Non-pigmented ciliary epithelial cell (primary cell): ENCODE data around the gene HIP1R.

Source experiments
- DNase-seq: peaks from one replicate; pipeline ENCODE4 v3.0.0-alpha.2; 2010; ENCODE audit warnings: low read depth

The HIP1R gene

GRCh38 chr12:122834104-122834920, 945 bp upstream of the HIP1R start:
- DNase-seq = no peak

- no peak for DNase-seq
Observed at GRCh38 chr12:122835750-122836026, 431 bp downstream of the HIP1R start.

- DNase-seq = no peak
Observed at GRCh38 chr12:122836027-122836921, 1.0 kb downstream of the HIP1R start.

GRCh38 chr12:122837306-122838265, 2.3 kb downstream of the HIP1R start:
- DNase-seq = no peak

- DNase-seq = no peak
Observed at GRCh38 chr12:122838841-122839240, 3.6 kb downstream of the HIP1R start.

GRCh38 chr12:122839907-122840554, 4.8 kb downstream of the HIP1R start:
- no peak for DNase-seq

GRCh38 chr12:122840580-122841513, 5.6 kb downstream of the HIP1R start:
- DNase-seq = no peak

- DNase-seq = no peak
Observed at GRCh38 chr12:122841544-122842321, 6.5 kb downstream of the HIP1R start.

GRCh38 chr12:122842505-122843405, 7.5 kb downstream of the HIP1R start:
- no peak for DNase-seq

GRCh38 chr12:122843455-122843854, 8.2 kb downstream of the HIP1R start:
- no peak for DNase-seq

- no peak for DNase-seq
Observed at GRCh38 chr12:122844366-122844971, 9.2 kb downstream of the HIP1R start.

GRCh38 chr12:122845041-122845864, 10.0 kb downstream of the HIP1R start:
- no peak for DNase-seq

- no peak for DNase-seq
Observed at GRCh38 chr12:122845865-122846621, 10.8 kb downstream of the HIP1R start.

GRCh38 chr12:122846622-122847515, 11.6 kb downstream of the HIP1R start:
- DNase-seq = no peak

GRCh38 chr12:122847516-122847836, 12.2 kb downstream of the HIP1R start:
- no peak for DNase-seq
